ENCODE measurements around the gene RBFOX2.

Gene RBFOX2

DNA sequence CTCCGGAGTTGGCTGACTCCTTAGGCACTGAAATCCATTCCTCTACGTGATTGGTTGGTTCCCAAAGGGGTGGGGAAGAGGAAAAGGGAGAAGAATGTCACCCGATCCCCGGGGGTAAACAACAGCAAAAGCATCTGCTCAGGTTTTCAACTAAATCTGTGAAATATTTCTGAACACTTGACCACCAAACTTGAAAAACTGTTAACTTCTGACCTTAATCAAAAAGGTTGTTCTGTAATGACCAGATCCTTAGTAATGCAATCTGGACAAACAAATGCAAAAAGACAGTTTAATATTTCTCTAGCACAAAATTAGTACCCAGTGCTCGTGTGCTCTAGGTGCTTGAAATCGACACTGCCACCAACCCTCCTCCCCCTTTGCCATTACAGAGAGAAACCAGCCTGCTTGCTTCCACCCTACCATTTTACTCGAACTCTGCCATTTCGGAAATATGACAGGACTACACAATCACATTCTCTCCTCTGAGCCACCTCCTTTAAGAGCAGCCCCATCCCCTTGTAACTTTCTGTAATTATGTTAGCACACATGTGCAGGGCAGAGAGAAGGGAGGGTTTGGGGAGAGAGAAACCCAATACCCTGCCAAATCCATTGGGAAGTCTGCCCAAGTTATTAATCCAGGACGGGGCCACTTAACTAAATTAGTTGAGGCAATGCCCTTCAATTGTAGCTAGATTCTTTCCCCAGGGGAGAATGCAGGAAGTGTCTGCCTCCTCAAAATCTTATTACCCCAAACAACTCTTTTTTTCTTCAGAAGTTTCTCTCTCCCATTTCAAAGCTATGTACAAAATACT lies 113.8 kb downstream of the RBFOX2 start:
- TF ChIP-seq, protein P1, sequence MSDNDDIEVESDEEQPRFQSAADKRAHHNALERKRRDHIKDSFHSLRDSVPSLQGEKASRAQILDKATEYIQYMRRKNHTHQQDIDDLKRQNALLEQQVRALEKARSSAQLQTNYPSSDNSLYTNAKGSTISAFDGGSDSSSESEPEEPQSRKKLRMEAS (IDR thresholded peaks at IDR 0.05): peak; percentile 26; the same call in 1 of the 2 replicates
- no peak for TF ChIP-seq NFIC (IDR thresholded peaks at IDR 0.05)
- no peak for TF ChIP-seq TCF12 (IDR thresholded peaks at IDR 0.05; ENCODE audit: low read depth)
- TF ChIP-seq FOXM1 (IDR thresholded peaks at IDR 0.05; ENCODE audit: borderline replicate concordance, low read depth): 0 out of 2 replicates have a peak, but pooled peaks have one; percentile 21
- peak; percentile 63; the same call in 1 of the 2 replicates for TF ChIP-seq YY1 (IDR thresholded peaks at IDR 0.05; ENCODE audit: low read depth)
- TF ChIP-seq TEAD4 (IDR thresholded peaks at IDR 0.05): peak; percentile 13; the same call in 1 of the 2 replicates

DNA sequence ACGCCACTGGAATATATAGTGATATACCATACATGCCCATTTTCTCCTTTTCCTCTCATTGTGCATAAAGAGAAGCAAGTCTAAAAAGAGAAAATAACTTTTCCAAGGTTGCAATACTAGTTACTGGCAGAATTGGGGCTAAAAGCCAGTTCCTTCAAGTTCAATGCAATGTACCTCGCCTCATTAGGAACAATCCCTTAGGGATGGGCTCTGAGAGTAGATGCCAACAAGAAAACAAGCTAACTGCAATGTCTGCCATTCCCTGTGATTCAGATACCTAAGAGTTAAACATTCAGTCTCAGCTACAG lies 114.3 kb downstream of the RBFOX2 start:
- no peak for TF ChIP-seq TEAD4 (IDR thresholded peaks at IDR 0.05)
- 0 out of 2 replicates have a peak, but pooled peaks have one; percentile 39 for TF ChIP-seq YY1 (IDR thresholded peaks at IDR 0.05; ENCODE audit: low read depth)

DNA sequence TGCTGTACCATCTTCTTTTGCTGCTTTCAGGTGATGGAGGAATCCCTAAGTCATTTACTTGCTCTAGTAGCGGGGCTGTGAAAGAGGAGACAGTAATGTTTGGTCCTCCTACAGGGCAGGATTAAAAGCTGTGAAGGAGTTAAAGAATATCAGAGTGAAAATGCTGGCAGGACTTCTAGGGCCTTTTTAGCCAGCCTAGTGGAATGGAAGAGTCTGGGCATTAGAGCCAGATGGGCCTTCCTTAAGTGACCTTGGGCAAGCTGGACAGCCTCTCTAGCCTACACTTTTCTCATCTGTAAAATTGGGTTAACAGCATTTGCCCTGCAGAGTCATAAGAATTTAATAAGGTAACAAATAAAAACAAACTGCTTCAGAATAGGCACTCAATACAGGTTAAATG lies 114.7 kb downstream of the RBFOX2 start:
- no peak for TF ChIP-seq FOXM1 (IDR thresholded peaks at IDR 0.05; ENCODE audit: borderline replicate concordance, low read depth)
- no peak for TF ChIP-seq NFIC (IDR thresholded peaks at IDR 0.05)
- TF ChIP-seq TEAD4 (IDR thresholded peaks at IDR 0.05): no peak
- no peak for TF ChIP-seq CREB1 (IDR thresholded peaks at IDR 0.05; ENCODE audit: low read depth)
- TF ChIP-seq EP300 (IDR thresholded peaks at IDR 0.05; ENCODE audit: borderline replicate concordance): no peak
- TF ChIP-seq EGR1 (IDR thresholded peaks at IDR 0.05): no peak
- no peak for TF ChIP-seq ZBTB7A (IDR thresholded peaks at IDR 0.05; ENCODE audit: low read depth)
- TF ChIP-seq YY1 (IDR thresholded peaks at IDR 0.05; ENCODE audit: low read depth): no peak
- TF ChIP-seq, protein P2, sequence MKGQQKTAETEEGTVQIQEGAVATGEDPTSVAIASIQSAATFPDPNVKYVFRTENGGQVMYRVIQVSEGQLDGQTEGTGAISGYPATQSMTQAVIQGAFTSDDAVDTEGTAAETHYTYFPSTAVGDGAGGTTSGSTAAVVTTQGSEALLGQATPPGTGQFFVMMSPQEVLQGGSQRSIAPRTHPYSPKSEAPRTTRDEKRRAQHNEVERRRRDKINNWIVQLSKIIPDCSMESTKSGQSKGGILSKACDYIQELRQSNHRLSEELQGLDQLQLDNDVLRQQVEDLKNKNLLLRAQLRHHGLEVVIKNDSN (IDR thresholded peaks at IDR 0.05): no peak
- no peak for TF ChIP-seq RAD21 (IDR thresholded peaks at IDR 0.05; ENCODE audit: low read depth)
- no peak for TF ChIP-seq CEBPB (IDR thresholded peaks at IDR 0.05)
- TF ChIP-seq TCF12 (IDR thresholded peaks at IDR 0.05; ENCODE audit: low read depth): no peak
- TF ChIP-seq, protein P1 (IDR thresholded peaks at IDR 0.05): no peak
- TF ChIP-seq, protein P3, sequence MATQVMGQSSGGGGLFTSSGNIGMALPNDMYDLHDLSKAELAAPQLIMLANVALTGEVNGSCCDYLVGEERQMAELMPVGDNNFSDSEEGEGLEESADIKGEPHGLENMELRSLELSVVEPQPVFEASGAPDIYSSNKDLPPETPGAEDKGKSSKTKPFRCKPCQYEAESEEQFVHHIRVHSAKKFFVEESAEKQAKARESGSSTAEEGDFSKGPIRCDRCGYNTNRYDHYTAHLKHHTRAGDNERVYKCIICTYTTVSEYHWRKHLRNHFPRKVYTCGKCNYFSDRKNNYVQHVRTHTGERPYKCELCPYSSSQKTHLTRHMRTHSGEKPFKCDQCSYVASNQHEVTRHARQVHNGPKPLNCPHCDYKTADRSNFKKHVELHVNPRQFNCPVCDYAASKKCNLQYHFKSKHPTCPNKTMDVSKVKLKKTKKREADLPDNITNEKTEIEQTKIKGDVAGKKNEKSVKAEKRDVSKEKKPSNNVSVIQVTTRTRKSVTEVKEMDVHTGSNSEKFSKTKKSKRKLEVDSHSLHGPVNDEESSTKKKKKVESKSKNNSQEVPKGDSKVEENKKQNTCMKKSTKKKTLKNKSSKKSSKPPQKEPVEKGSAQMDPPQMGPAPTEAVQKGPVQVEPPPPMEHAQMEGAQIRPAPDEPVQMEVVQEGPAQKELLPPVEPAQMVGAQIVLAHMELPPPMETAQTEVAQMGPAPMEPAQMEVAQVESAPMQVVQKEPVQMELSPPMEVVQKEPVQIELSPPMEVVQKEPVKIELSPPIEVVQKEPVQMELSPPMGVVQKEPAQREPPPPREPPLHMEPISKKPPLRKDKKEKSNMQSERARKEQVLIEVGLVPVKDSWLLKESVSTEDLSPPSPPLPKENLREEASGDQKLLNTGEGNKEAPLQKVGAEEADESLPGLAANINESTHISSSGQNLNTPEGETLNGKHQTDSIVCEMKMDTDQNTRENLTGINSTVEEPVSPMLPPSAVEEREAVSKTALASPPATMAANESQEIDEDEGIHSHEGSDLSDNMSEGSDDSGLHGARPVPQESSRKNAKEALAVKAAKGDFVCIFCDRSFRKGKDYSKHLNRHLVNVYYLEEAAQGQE (IDR thresholded peaks at IDR 0.05; ENCODE audit: low read depth): no peak
- TF ChIP-seq TAF1 (IDR thresholded peaks at IDR 0.05; ENCODE audit: low read depth): no peak

DNA sequence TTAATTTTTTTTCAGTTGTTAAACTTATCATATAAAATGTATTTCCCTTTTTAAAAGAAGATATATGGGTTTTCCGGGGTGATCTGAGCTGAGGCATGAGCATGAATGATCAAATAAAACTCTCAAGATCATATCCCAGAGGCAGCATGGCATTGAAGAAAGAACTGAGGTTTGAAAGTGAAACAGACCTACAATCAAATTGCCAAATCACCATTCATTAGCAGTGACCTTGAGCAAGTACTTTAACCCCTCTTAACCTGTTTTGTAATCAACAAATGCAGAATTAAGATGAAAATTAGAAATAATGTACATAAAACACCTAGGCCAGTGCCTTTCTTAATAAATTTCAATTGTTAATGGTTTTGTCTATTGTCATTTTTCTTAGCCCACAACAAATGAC lies 116.0 kb downstream of the RBFOX2 start:
- TF ChIP-seq TEAD4 (IDR thresholded peaks at IDR 0.05) (no peak), NFIC (IDR thresholded peaks at IDR 0.05) (no peak), RAD21 (IDR thresholded peaks at IDR 0.05; ENCODE audit: low read depth) (no peak), TCF12 (IDR thresholded peaks at IDR 0.05; ENCODE audit: low read depth) (no peak), FOXM1 (IDR thresholded peaks at IDR 0.05; ENCODE audit: borderline replicate concordance, low read depth) (no peak), EP300 (IDR thresholded peaks at IDR 0.05; ENCODE audit: borderline replicate concordance) (no peak), ZBTB7A (IDR thresholded peaks at IDR 0.05; ENCODE audit: low read depth) (no peak), TAF1 (IDR thresholded peaks at IDR 0.05; ENCODE audit: low read depth) (no peak), CEBPB (IDR thresholded peaks at IDR 0.05) (no peak), CREB1 (IDR thresholded peaks at IDR 0.05; ENCODE audit: low read depth) (no peak), YY1 (IDR thresholded peaks at IDR 0.05; ENCODE audit: low read depth) (no peak), EGR1 (IDR thresholded peaks at IDR 0.05) (no peak)
- TF ChIP-seq, protein P2 (IDR thresholded peaks at IDR 0.05): no peak
- TF ChIP-seq, protein P1 (IDR thresholded peaks at IDR 0.05): no peak
- TF ChIP-seq, protein P3 (IDR thresholded peaks at IDR 0.05; ENCODE audit: low read depth): no peak

DNA sequence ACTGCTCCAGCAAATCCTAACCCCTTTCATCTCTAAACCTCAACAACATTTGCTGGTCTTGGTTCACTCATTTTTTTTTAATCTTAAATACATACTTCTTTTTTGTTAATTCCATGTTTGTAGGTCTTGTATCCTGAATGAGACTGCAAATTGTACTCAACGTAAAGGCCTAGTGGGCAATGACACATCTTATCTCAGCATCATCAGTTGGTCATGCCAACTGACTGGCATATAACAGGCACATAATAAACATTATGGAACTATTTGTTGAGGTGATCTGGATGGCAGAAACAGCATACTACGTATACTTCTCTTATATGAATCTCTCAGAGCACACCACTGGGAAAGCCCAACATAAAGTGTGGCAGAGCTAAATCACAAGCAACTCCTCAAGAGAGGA lies 116.7 kb downstream of the RBFOX2 start:
- no peak for TF ChIP-seq TEAD4 (IDR thresholded peaks at IDR 0.05)
- no peak for TF ChIP-seq FOXM1 (IDR thresholded peaks at IDR 0.05; ENCODE audit: borderline replicate concordance, low read depth)
- TF ChIP-seq EP300 (IDR thresholded peaks at IDR 0.05; ENCODE audit: borderline replicate concordance): no peak
- no peak for TF ChIP-seq NFIC (IDR thresholded peaks at IDR 0.05)
- TF ChIP-seq EGR1 (IDR thresholded peaks at IDR 0.05): no peak
- TF ChIP-seq CEBPB (IDR thresholded peaks at IDR 0.05): no peak
- TF ChIP-seq, protein P2 (IDR thresholded peaks at IDR 0.05): no peak
- TF ChIP-seq CREB1 (IDR thresholded peaks at IDR 0.05; ENCODE audit: low read depth): no peak
- TF ChIP-seq TAF1 (IDR thresholded peaks at IDR 0.05; ENCODE audit: low read depth): no peak
- no peak for TF ChIP-seq ZBTB7A (IDR thresholded peaks at IDR 0.05; ENCODE audit: low read depth)
- TF ChIP-seq RAD21 (IDR thresholded peaks at IDR 0.05; ENCODE audit: low read depth): no peak
- TF ChIP-seq YY1 (IDR thresholded peaks at IDR 0.05; ENCODE audit: low read depth): no peak
- TF ChIP-seq TCF12 (IDR thresholded peaks at IDR 0.05; ENCODE audit: low read depth): no peak
- TF ChIP-seq, protein P1 (IDR thresholded peaks at IDR 0.05): no peak
- TF ChIP-seq, protein P3 (IDR thresholded peaks at IDR 0.05; ENCODE audit: low read depth): no peak

Measured in Ishikawa (cell line).